Activated CD8-positive, alpha-beta memory T cell treated with anti-CD3 and anti-CD28 coated beads for 1 hour (primary cell): ENCODE data around the gene PDE4D.
"Not testable (repeated sequence)": the region's sequence is repeated elsewhere in the genome, so short reads cannot be mapped to it uniquely, and the experiment has no call there.

Source experiments
- DNase-seq, 2 donors: peaks; one replicate each; pipeline ENCODE4 v3.0.0-alpha.2; 2020; ENCODE audit warnings: low read depth in 1 of 2; ENCODE audit errors: extremely low read depth in 1 of 2

PDE4D gene

GRCh38 chr5:59618644-59619043 lies 274.9 kb downstream of the PDE4D start:
- DNase-seq = no peak

GRCh38 chr5:59617186-59617771 lies 276.2 kb downstream of the PDE4D start:
- DNase-seq = no peak

- no peak for DNase-seq
These were observed 277.1 kb downstream of the PDE4D start for GRCh38 chr5:59616413-59616812.

- DNase-seq = no peak
These were observed 278.3 kb downstream of the PDE4D start for GRCh38 chr5:59615272-59615671.

- no peak for DNase-seq
These were observed 283.8 kb downstream of the PDE4D start for GRCh38 chr5:59609501-59610265.

- DNase-seq = no peak
These were observed 284.8 kb downstream of the PDE4D start for GRCh38 chr5:59608745-59609144.

GRCh38 chr5:59607138-59607765 lies 286.3 kb downstream of the PDE4D start:
- no peak for DNase-seq

GRCh38 chr5:59605915-59606314 lies 287.6 kb downstream of the PDE4D start:
- no peak for DNase-seq

- DNase-seq = no peak
These were observed 289.4 kb downstream of the PDE4D start for GRCh38 chr5:59604111-59604510.

GRCh38 chr5:59600998-59601397 lies 292.5 kb downstream of the PDE4D start:
- DNase-seq = no peak

- no peak for DNase-seq
These were observed 293.4 kb downstream of the PDE4D start for GRCh38 chr5:59600153-59600552.

- DNase-seq = no peak
These were observed 293.8 kb downstream of the PDE4D start for GRCh38 chr5:59599729-59600128.

GRCh38 chr5:59598547-59598874 lies 295.0 kb downstream of the PDE4D start:
- no peak for DNase-seq

- DNase-seq = no peak
These were observed 295.6 kb downstream of the PDE4D start for GRCh38 chr5:59597690-59598546.

GRCh38 chr5:59596586-59597350 lies 296.8 kb downstream of the PDE4D start:
- DNase-seq = no peak

GRCh38 chr5:59594118-59594517 lies 299.4 kb downstream of the PDE4D start:
- not testable (repeated sequence) for DNase-seq

- no peak for DNase-seq
These were observed 300.0 kb downstream of the PDE4D start for GRCh38 chr5:59593439-59594007.

- no peak for DNase-seq
These were observed 301.4 kb downstream of the PDE4D start for GRCh38 chr5:59592101-59592500.

- no peak for DNase-seq
These were observed 302.4 kb downstream of the PDE4D start for GRCh38 chr5:59591162-59591561.

- no peak for DNase-seq
These were observed 304.6 kb downstream of the PDE4D start for GRCh38 chr5:59588922-59589321.
